Forelimb muscle (tissue), 1 donor: Measurements from ENCODE around the gene TAF3. TPM values are rescaled to one million over a fixed set of nuclear protein-coding genes. Genes with fewer than 3 reads are reported as not detected.

ENCODE experiments used
- DNase-seq: peaks from one replicate; pipeline ENCODE4 v3.0.0-alpha.2; 2013; ENCODE audit warnings: low read depth
- polyA plus RNA-seq: library from polyadenylated mRNA; unstranded; fragments of 120-200 nt; gene quantifications from one replicate; pipeline ENCODE4 v1.2.1, GENCODE V29; 2013; ENCODE audit not compliant: insufficient read length

Gene TAF3
- polyA plus RNA-seq, 1 donor: 5.7 TPM

GRCh38 chr10:8045726-8046494, 227.6 kb downstream of the TAF3 start:
- no peak for DNase-seq

GRCh38 chr10:8047452-8048280, 229.4 kb downstream of the TAF3 start:
- DNase-seq: no peak

- no peak for DNase-seq
These were observed 230.1 kb downstream of the TAF3 start for GRCh38 chr10:8048281-8049008.

GRCh38 chr10:8049045-8049864, 230.9 kb downstream of the TAF3 start:
- DNase-seq: no peak

GRCh38 chr10:8049865-8050555, 231.7 kb downstream of the TAF3 start:
- no peak for DNase-seq

- no peak for DNase-seq
These were observed 232.3 kb downstream of the TAF3 start for GRCh38 chr10:8050556-8051108.

- DNase-seq: no peak
These were observed 233.0 kb downstream of the TAF3 start for GRCh38 chr10:8051109-8051821.

- no peak for DNase-seq
These were observed 233.5 kb downstream of the TAF3 start for GRCh38 chr10:8051851-8052257.

- DNase-seq: no peak
These were observed 234.1 kb downstream of the TAF3 start for GRCh38 chr10:8052341-8052955.

GRCh38 chr10:8052956-8053445, 234.7 kb downstream of the TAF3 start:
- no peak for DNase-seq

GRCh38 chr10:8053446-8054243, 235.3 kb downstream of the TAF3 start:
- DNase-seq: no peak

- DNase-seq: no peak
These were observed 235.9 kb downstream of the TAF3 start for GRCh38 chr10:8054244-8054493.

GRCh38 chr10:8054494-8055407, 236.4 kb downstream of the TAF3 start, which contains the start of gene GATA3:
Gene GATA3 (plus strand): TSS chr10:8054688. CDS start chr10:8055656, 968 bp downstream.
- no peak for DNase-seq

- no peak for DNase-seq
These were observed 237.4 kb downstream of the TAF3 start for GRCh38 chr10:8055420-8056349.

GRCh38 chr10:8056378-8056777, 238.1 kb downstream of the TAF3 start:
- DNase-seq: no peak

- DNase-seq: no peak
These were observed 238.6 kb downstream of the TAF3 start for GRCh38 chr10:8056871-8057331.
